ENCODE data around the gene ANKIB1. TPM values are rescaled to one million over a fixed set of nuclear protein-coding genes. Genes with fewer than 3 reads are reported as not detected.

Gene ANKIB1
- total and polyA plus RNA-seq, 2 experiments from 2014 or later, result 8.8 to 35.3 TPM

- no peak for TF ChIP-seq EZH2phosphoT487 (IDR thresholded peaks at IDR 0.05; ENCODE audit: low read depth, severe bottlenecking, unreplicated experiment)
- TF ChIP-seq, protein P1, sequence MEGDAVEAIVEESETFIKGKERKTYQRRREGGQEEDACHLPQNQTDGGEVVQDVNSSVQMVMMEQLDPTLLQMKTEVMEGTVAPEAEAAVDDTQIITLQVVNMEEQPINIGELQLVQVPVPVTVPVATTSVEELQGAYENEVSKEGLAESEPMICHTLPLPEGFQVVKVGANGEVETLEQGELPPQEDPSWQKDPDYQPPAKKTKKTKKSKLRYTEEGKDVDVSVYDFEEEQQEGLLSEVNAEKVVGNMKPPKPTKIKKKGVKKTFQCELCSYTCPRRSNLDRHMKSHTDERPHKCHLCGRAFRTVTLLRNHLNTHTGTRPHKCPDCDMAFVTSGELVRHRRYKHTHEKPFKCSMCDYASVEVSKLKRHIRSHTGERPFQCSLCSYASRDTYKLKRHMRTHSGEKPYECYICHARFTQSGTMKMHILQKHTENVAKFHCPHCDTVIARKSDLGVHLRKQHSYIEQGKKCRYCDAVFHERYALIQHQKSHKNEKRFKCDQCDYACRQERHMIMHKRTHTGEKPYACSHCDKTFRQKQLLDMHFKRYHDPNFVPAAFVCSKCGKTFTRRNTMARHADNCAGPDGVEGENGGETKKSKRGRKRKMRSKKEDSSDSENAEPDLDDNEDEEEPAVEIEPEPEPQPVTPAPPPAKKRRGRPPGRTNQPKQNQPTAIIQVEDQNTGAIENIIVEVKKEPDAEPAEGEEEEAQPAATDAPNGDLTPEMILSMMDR (IDR thresholded peaks at IDR 0.05; ENCODE audit: poor library complexity), result peak; percentile 50
- Histone ChIP-seq H3K4me3 (peak overlapping the region; percentile 92), H3K27me3 (no peaks in the 10 kb centered on the region), H3K36me3 (replicated peaks; ENCODE audit: insufficient read depth, low read depth) (no peaks in the 10 kb centered on the region), H3K27ac (peak overlapping the region; percentile 98), H3K4me1 (ENCODE audit: insufficient read depth) (peaks cover 17% of the 10 kb centered on the region), H3K79me2 (peaks cover 29% of the 10 kb centered on the region), H2AFZ (peak overlapping the region; percentile 91), H3K9me3 (ENCODE audit: low read depth) (no peaks in the 10 kb centered on the region), H4K20me1 (ENCODE audit: insufficient read depth, poor library complexity, severe bottlenecking) (no peaks in the 10 kb centered on the region), H3K9me2 (replicated peaks; ENCODE audit: insufficient read depth) (no peaks in the 10 kb centered on the region), H3K4me2 (peak overlapping the region; percentile 80)
- DNase-seq (ENCODE audit: low spot score), result peak; percentile 71
- 3% methylated on average over 11 of the region's 11 CpGs for WGBS (ENCODE audit: low lambda C conversion rate, missing lambda C conversion rate)
Measured at GRCh38 chr7:92448205-92448747, 202.5 kb downstream of the ANKIB1 start.

Small RNA genes lying within 50 kb of the gene (microRNA-seq; reads per million reads assigned to microRNA genes)
- not detected for gene MIR1285-1

Small RNA genes lying within 50 kb of the gene (small RNA-seq; reads per million reads assigned to genes)
- gene MIR1285-1, result not detected
- not detected for gene RF00019

Other genes with a start within 250 kb of the ANKIB1 start
- gene CYP51A1, start 111.5 kb upstream of the ANKIB1 start, total RNA-seq, result 414 and 425 TPM in 2 replicates
- gene CYP51A1, start 111.5 kb upstream of the ANKIB1 start, polyA plus RNA-seq, result 155 and 200 TPM in 2 replicates
- gene LRRD1, start 66.8 kb upstream of the ANKIB1 start, total RNA-seq, result 0.08 and 0.77 TPM in 2 replicates
- not detected in 2 replicates for gene LRRD1, start 66.8 kb upstream of the ANKIB1 start, polyA plus RNA-seq
- gene KRIT1, start 60 bp upstream of the ANKIB1 start, total RNA-seq, result 43.5 and 50.6 TPM in 2 replicates
- 17.4 and 25.3 TPM in 2 replicates for gene KRIT1, start 60 bp upstream of the ANKIB1 start, polyA plus RNA-seq
- gene GATAD1, start 201.5 kb downstream of the ANKIB1 start, total RNA-seq, result 27.5 and 33.2 TPM in 2 replicates
- 25.3 and 28.7 TPM in 2 replicates for gene GATAD1, start 201.5 kb downstream of the ANKIB1 start, polyA plus RNA-seq
- 0.37 TPM in 1 of 2 replicates, not detected in the other for gene ERVW-1, start 232.0 kb downstream of the ANKIB1 start, total RNA-seq
- 0.23 TPM in 1 of 2 replicates, not detected in the other for gene ERVW-1, start 232.0 kb downstream of the ANKIB1 start, polyA plus RNA-seq

Measured in hepatocyte (in vitro differentiated cells).